Neuronal stem cell (in vitro differentiated cells): ENCODE results near the gene PLXDC2.

Source experiments
- DNase-seq: peaks from one replicate; pipeline ENCODE4 v3.0.0-alpha.2; 2013; ENCODE audit warnings: low spot score
- H2AFZ ChIP-seq: one replicate; pipeline ENCODE4 v1.6.1; 2013; ENCODE audit warnings: mild to moderate bottlenecking, low read length, inconsistent platforms
- H2AK5ac ChIP-seq: 2 replicates; pipeline ENCODE4 v1.6.1; 2013; ENCODE audit warnings: low read depth, mild to moderate bottlenecking, inconsistent platforms, low read length, moderate library complexity, mixed read lengths
- H2BK120ac ChIP-seq: 2 replicates; pipeline ENCODE4 v1.6.1; 2013; ENCODE audit warnings: low read depth, mild to moderate bottlenecking, inconsistent platforms, low read length, moderate library complexity, mixed read lengths
- H2BK12ac ChIP-seq: one replicate; pipeline ENCODE4 v1.6.1; 2013; ENCODE audit warnings: low read length, inconsistent platforms
- H2BK15ac ChIP-seq: 2 replicates; pipeline ENCODE4 v1.6.1; 2013; ENCODE audit warnings: mild to moderate bottlenecking, low read length, inconsistent platforms, mixed read lengths
- H2BK5ac ChIP-seq: one replicate; pipeline ENCODE4 v1.6.1; 2013; ENCODE audit warnings: inconsistent platforms, mild to moderate bottlenecking, low read length, moderate library complexity
- H3K14ac ChIP-seq: one replicate; pipeline ENCODE4 v1.6.1; 2013; ENCODE audit warnings: low read length, inconsistent platforms
- H3K18ac ChIP-seq: 2 replicates; pipeline ENCODE4 v1.6.1; 2013; ENCODE audit warnings: low read length, inconsistent platforms
- H3K23ac ChIP-seq: 2 replicates; pipeline ENCODE4 v1.6.1; 2013; ENCODE audit warnings: low read depth, mild to moderate bottlenecking, mixed read lengths, low read length, inconsistent platforms; ENCODE audit not compliant: poor library complexity
- H3K27ac ChIP-seq: replicated peaks from 3 replicates; pipeline ENCODE4 v1.5.1; 2013; ENCODE audit warnings: low read length, inconsistent platforms
- H3K27me3 ChIP-seq, 3 experiments: 2 replicates each; pipeline ENCODE4 v1.6.1; 2013; ENCODE audit warnings: low read length in 3 of 3, mild to moderate bottlenecking in 2 of 3, inconsistent platforms in 1 of 3, low read depth in 1 of 3, mixed read lengths in 1 of 3, moderate library complexity in 1 of 3; ENCODE audit not compliant: control insufficient read depth in 3 of 3, insufficient read depth in 3 of 3
- H3K36me3 ChIP-seq, 2 donors: replicated peaks in 1 of 2; 2 replicates each; pipeline ENCODE4 v1.6.1; 2013; ENCODE audit warnings: low read length in 2 of 2; ENCODE audit not compliant: control insufficient read depth in 2 of 2, insufficient read depth in 2 of 2
- H3K4ac ChIP-seq: 2 replicates; pipeline ENCODE4 v1.6.1; 2013; ENCODE audit warnings: inconsistent platforms, mild to moderate bottlenecking, low read length, moderate library complexity
- H3K4me1 ChIP-seq, 2 donors: 1 replicate in 1 of 2; 2 replicates in 1 of 2; pipeline ENCODE4 v1.6.1; 2013; ENCODE audit warnings: low read length in 2 of 2, low read depth in 1 of 2; ENCODE audit not compliant: control insufficient read depth in 2 of 2, insufficient read depth in 1 of 2
- H3K4me2 ChIP-seq: one replicate; pipeline ENCODE4 v1.6.1; 2013; ENCODE audit warnings: mild to moderate bottlenecking, low read length, inconsistent platforms; ENCODE audit not compliant: insufficient read depth, poor library complexity, severe bottlenecking
- H3K4me3 ChIP-seq, 2 donors: 2 replicates each; pipeline ENCODE4 v1.5.1; 2013; ENCODE audit warnings: low read length in 2 of 2, mild to moderate bottlenecking in 2 of 2, inconsistent platforms in 1 of 2, moderate library complexity in 1 of 2
- H3K79me1 ChIP-seq: one replicate; pipeline ENCODE4 v1.6.1; 2013; ENCODE audit warnings: low read depth, mild to moderate bottlenecking, inconsistent platforms, low read length, moderate library complexity
- H3K9ac ChIP-seq: one replicate; pipeline ENCODE4 v1.6.1; 2013; ENCODE audit warnings: mild to moderate bottlenecking, low read depth, low read length, inconsistent platforms; ENCODE audit not compliant: poor library complexity
- H3K9me3 ChIP-seq, 2 donors: replicated peaks in 1 of 2; 2 replicates each; pipeline versions ENCODE3 to v1.6.1; 2013; ENCODE audit warnings: low read length in 2 of 2, mild to moderate bottlenecking in 2 of 2, inconsistent platforms in 1 of 2, low read depth in 1 of 2, mixed read lengths in 1 of 2, moderate library complexity in 1 of 2; ENCODE audit not compliant: control insufficient read depth in 2 of 2, insufficient read depth in 1 of 2
- H4K8ac ChIP-seq: one replicate; pipeline ENCODE4 v1.6.1; 2013; ENCODE audit warnings: low read depth, mild to moderate bottlenecking, inconsistent platforms, low read length, moderate library complexity
- H4K91ac ChIP-seq: one replicate; pipeline ENCODE4 v1.6.1; 2013; ENCODE audit warnings: low read length, low read depth, mild to moderate bottlenecking, inconsistent platforms; ENCODE audit not compliant: poor library complexity
- WGBS, 2 donors: extraction: QIAGEN DNeasy Blood & Tissue Kit; methylation state at CpG; one replicate each; pipeline ENCODE4 v1.1.7; 2013; ENCODE audit warnings: missing lambda C conversion rate in 2 of 2, mixed read lengths in 1 of 2; ENCODE audit not compliant: insufficient read length in 2 of 2, insufficient replicate concordance in 1 of 2; ENCODE audit errors: extremely low coverage in 2 of 2; 5-methylcytosine and 5-hydroxymethylcytosine counted together

The PLXDC2 gene

GRCh38 chr10:20085115-20085514 is 268.9 kb downstream of the PLXDC2 start:
- no peaks in the 10 kb centered on the region for H3K79me1 ChIP-seq
- WGBS, 2 donors, result no CpG with 5 or more reads among the region's 5 CpGs
- no peak overlapping the region for H3K23ac ChIP-seq
- H3K27me3 ChIP-seq, result no peaks in the 10 kb centered on the region
- no peak overlapping the region for H2AFZ ChIP-seq
- DNase-seq, result no peak
- H3K27ac ChIP-seq, result no peak overlapping the region
- H3K4me1 ChIP-seq, result peaks cover 0 to 4% of the 10 kb centered on the region in 2 donors
- H2AK5ac ChIP-seq, result no peak overlapping the region
- H3K9me3 ChIP-seq, result no peaks in the 10 kb centered on the region
- H3K18ac ChIP-seq, result no peak overlapping the region
- H2BK12ac ChIP-seq, result no peak overlapping the region
- no peak overlapping the region for H4K91ac ChIP-seq
- no peak overlapping the region for H4K8ac ChIP-seq
- no peak overlapping the region for H3K4me3 ChIP-seq
- no peak overlapping the region for H3K9ac ChIP-seq
- no peak overlapping the region for H2BK5ac ChIP-seq
- H2BK15ac ChIP-seq, result no peak overlapping the region
- no peak overlapping the region for H2BK120ac ChIP-seq
- no peak overlapping the region for H3K4ac ChIP-seq
- no peaks in the 10 kb centered on the region for H3K36me3 ChIP-seq
- H3K14ac ChIP-seq, result no peak overlapping the region
- no peak overlapping the region for H3K4me2 ChIP-seq

- no peak overlapping the region for H3K4me3 ChIP-seq
- H3K4me2 ChIP-seq, result no peak overlapping the region
- H2BK15ac ChIP-seq, result no peak overlapping the region
- DNase-seq, result no peak
- no peak overlapping the region for H3K4ac ChIP-seq
- no peak overlapping the region for H2BK5ac ChIP-seq
- H2BK120ac ChIP-seq, result no peak overlapping the region
- no CpG with 5 or more reads among the region's 2 CpGs for WGBS, 2 donors
- H3K27me3 ChIP-seq, result no peaks in the 10 kb centered on the region
- H3K23ac ChIP-seq, result no peak overlapping the region
- H3K79me1 ChIP-seq, result no peaks in the 10 kb centered on the region
- H3K18ac ChIP-seq, result no peak overlapping the region
- no peak overlapping the region for H3K27ac ChIP-seq
- H3K4me1 ChIP-seq, result peaks cover 0 to 4% of the 10 kb centered on the region in 2 donors
- no peak overlapping the region for H2AK5ac ChIP-seq
- no peak overlapping the region for H3K14ac ChIP-seq
- no peak overlapping the region for H4K8ac ChIP-seq
- no peak overlapping the region for H3K9ac ChIP-seq
- H3K9me3 ChIP-seq, result no peaks in the 10 kb centered on the region
- H3K36me3 ChIP-seq, result no peaks in the 10 kb centered on the region
- no peak overlapping the region for H4K91ac ChIP-seq
- no peak overlapping the region for H2AFZ ChIP-seq
- H2BK12ac ChIP-seq, result no peak overlapping the region
Observed at GRCh38 chr10:20087353-20087752, 271.1 kb downstream of the PLXDC2 start.

- WGBS, 2 donors, result no CpG with 5 or more reads among the region's 1 CpG
- peaks cover 0 to 4% of the 10 kb centered on the region in 2 donors for H3K9me3 ChIP-seq
- no peak for DNase-seq
Observed at GRCh38 chr10:20088061-20088701, 271.9 kb downstream of the PLXDC2 start.

GRCh38 chr10:20089879-20090278 is 273.6 kb downstream of the PLXDC2 start:
- no peaks in the 10 kb centered on the region for H3K27me3 ChIP-seq
- H3K14ac ChIP-seq, result no peak overlapping the region
- DNase-seq, result no peak
- H3K4me1 ChIP-seq, result peaks cover 2 to 3% of the 10 kb centered on the region in 2 donors
- no peak overlapping the region for H2BK120ac ChIP-seq
- no peaks in the 10 kb centered on the region for H3K36me3 ChIP-seq
- H4K8ac ChIP-seq, result no peak overlapping the region
- no peak overlapping the region for H3K4me3 ChIP-seq
- H3K79me1 ChIP-seq, result no peaks in the 10 kb centered on the region
- no peak overlapping the region for H3K4me2 ChIP-seq
- H3K18ac ChIP-seq, result no peak overlapping the region
- no peak overlapping the region for H3K23ac ChIP-seq
- H2BK12ac ChIP-seq, result no peak overlapping the region
- no peak overlapping the region for H2BK5ac ChIP-seq
- H3K27ac ChIP-seq, result no peak overlapping the region
- no peak overlapping the region for H2AFZ ChIP-seq
- H3K4ac ChIP-seq, result no peak overlapping the region
- H2AK5ac ChIP-seq, result no peak overlapping the region
- peaks cover 0 to 4% of the 10 kb centered on the region in 2 donors for H3K9me3 ChIP-seq
- no CpG with 5 or more reads among the region's 3 CpGs for WGBS, 2 donors
- no peak overlapping the region for H2BK15ac ChIP-seq
- no peak overlapping the region for H3K9ac ChIP-seq
- H4K91ac ChIP-seq, result no peak overlapping the region

More at GRCh38 chr10:20088061-20088701, 271.9 kb downstream of the PLXDC2 start:
- Histone ChIP-seq H3K4ac (no peak overlapping the region), H2BK120ac (no peak overlapping the region), H2BK15ac (no peak overlapping the region), H3K18ac (no peak overlapping the region), H2AK5ac (no peak overlapping the region), H3K9ac (no peak overlapping the region), H3K23ac (no peak overlapping the region), H4K91ac (no peak overlapping the region), H3K4me1 (peaks cover 0 to 4% of the 10 kb centered on the region in 2 donors), H3K4me2 (no peak overlapping the region), H2BK5ac (no peak overlapping the region), H3K14ac (no peak overlapping the region), H3K27me3 (no peaks in the 10 kb centered on the region), H3K4me3 (no peak overlapping the region), H3K79me1 (no peaks in the 10 kb centered on the region), H3K27ac (no peak overlapping the region), H3K36me3 (no peaks in the 10 kb centered on the region), H4K8ac (no peak overlapping the region), H2AFZ (no peak overlapping the region), H2BK12ac (no peak overlapping the region)
